HG03354 (cell line): ENCODE data around the gene VCX2.
"Not testable (repeated sequence)": the region's sequence is repeated elsewhere in the genome, so short reads cannot be mapped to it uniquely, and the experiment has no call there.

Experiments used
- ATAC-seq: cut with Tn5 transposase; IDR thresholded peaks from one replicate; pipeline ENCODE4 v1.9.1; 2021; ENCODE audit warnings: mild to moderate bottlenecking; ENCODE audit not compliant: unreplicated experiment, poor library complexity, severe bottlenecking

VCX2 gene

GRCh38 chrX:8125566-8125965 lies 45.5 kb downstream of the VCX2 start:
- no peak for ATAC-seq

GRCh38 chrX:8122538-8122937 lies 48.5 kb downstream of the VCX2 start:
- ATAC-seq: no peak

- ATAC-seq: not testable (repeated sequence)
These were observed 49.7 kb downstream of the VCX2 start for GRCh38 chrX:8121391-8121790.
